Memory B cell (primary cell): Measurements from ENCODE around the gene CPLX3.

ENCODE experiments used
- ATAC-seq: fragments of 150-1000 bp; cut with Tn5 transposase; 2 replicates; pipeline ENCODE4 v1.10.0; 2021; ENCODE audit warnings: low read depth, mild to moderate bottlenecking, moderate library complexity
- DNase-seq, 2 donors: peaks; one replicate each; pipeline ENCODE4 v3.0.0; 2022; ENCODE audit warnings: low spot score in 2 of 2
- H3K27ac Mint-ChIP-seq: one replicate; pipeline ENCODE4 v1.8.0; 2022; ENCODE audit warnings: mild to moderate bottlenecking, moderate library complexity, mixed read lengths
- H3K27me3 Mint-ChIP-seq: one replicate; pipeline ENCODE4 v1.8.0; 2022; ENCODE audit warnings: mixed read lengths
- H3K36me3 Mint-ChIP-seq: one replicate; pipeline ENCODE4 v1.8.0; 2022; ENCODE audit warnings: mild to moderate bottlenecking, mixed read lengths
- H3K4me1 Mint-ChIP-seq: one replicate; pipeline ENCODE4 v1.8.0; 2022; ENCODE audit warnings: mixed read lengths
- H3K4me3 Mint-ChIP-seq: one replicate; pipeline ENCODE4 v1.8.0; 2022; ENCODE audit warnings: mild to moderate bottlenecking, moderate library complexity, mixed read lengths
- H3K9me3 Mint-ChIP-seq: one replicate; pipeline ENCODE4 v1.8.0; 2022; ENCODE audit warnings: mixed read lengths

Gene CPLX3

GRCh38 chr15:74793135-74794028, 33.0 kb upstream of the CPLX3 start:
- peaks cover 24% of the 10 kb centered on the region for H3K36me3 Mint-ChIP-seq
- peak; percentile 28 for ATAC-seq
- peak in 1 of 2 donors; percentile 65 for DNase-seq
- no peaks in the 10 kb centered on the region for H3K9me3 Mint-ChIP-seq
- peak overlapping the region; percentile 73 for H3K4me3 Mint-ChIP-seq
- peaks cover 64% of the 10 kb centered on the region for H3K4me1 Mint-ChIP-seq
- no peaks in the 10 kb centered on the region for H3K27me3 Mint-ChIP-seq
- peak overlapping the region; percentile 92 for H3K27ac Mint-ChIP-seq

GRCh38 chr15:74794248-74794969, 32.0 kb upstream of the CPLX3 start:
- no peak for DNase-seq
- Mint-ChIP-seq H3K36me3 (peaks cover 24% of the 10 kb centered on the region), H3K27ac (peak overlapping the region; percentile 83), H3K4me1 (peaks cover 67% of the 10 kb centered on the region), H3K27me3 (no peaks in the 10 kb centered on the region), H3K4me3 (peak overlapping the region; percentile 61), H3K9me3 (no peaks in the 10 kb centered on the region)
- no peak for ATAC-seq

GRCh38 chr15:74794970-74795349, 31.5 kb upstream of the CPLX3 start:
- ATAC-seq: no peak
- Mint-ChIP-seq H3K4me3 (peak overlapping the region; percentile 61), H3K36me3 (peaks cover 23% of the 10 kb centered on the region), H3K4me1 (peaks cover 67% of the 10 kb centered on the region), H3K9me3 (no peaks in the 10 kb centered on the region), H3K27me3 (no peaks in the 10 kb centered on the region), H3K27ac (peak overlapping the region; percentile 83)
- DNase-seq: no peak

- H3K4me1 Mint-ChIP-seq: peaks cover 65% of the 10 kb centered on the region
- H3K36me3 Mint-ChIP-seq: peaks cover 27% of the 10 kb centered on the region
- DNase-seq (no peak), ATAC-seq (no peak)
- H3K9me3 Mint-ChIP-seq: no peaks in the 10 kb centered on the region
- H3K27ac Mint-ChIP-seq: peak overlapping the region; percentile 83
- H3K4me3 Mint-ChIP-seq: peak overlapping the region; percentile 69
- no peaks in the 10 kb centered on the region for H3K27me3 Mint-ChIP-seq
These were observed 30.3 kb upstream of the CPLX3 start for GRCh38 chr15:74795966-74796625.

GRCh38 chr15:74798388-74799254, 27.8 kb upstream of the CPLX3 start:
- H3K27ac Mint-ChIP-seq: peak overlapping the region; percentile 97
- H3K27me3 Mint-ChIP-seq: no peaks in the 10 kb centered on the region
- peak overlapping the region; percentile 73 for H3K4me3 Mint-ChIP-seq
- ATAC-seq (no peak), DNase-seq (no peak)
- peaks cover 45% of the 10 kb centered on the region for H3K4me1 Mint-ChIP-seq
- H3K36me3 Mint-ChIP-seq: peaks cover 20% of the 10 kb centered on the region
- H3K9me3 Mint-ChIP-seq: no peaks in the 10 kb centered on the region

- Mint-ChIP-seq H3K27me3 (no peaks in the 10 kb centered on the region), H3K36me3 (peaks cover 24% of the 10 kb centered on the region), H3K27ac (peak overlapping the region; percentile 97), H3K9me3 (no peaks in the 10 kb centered on the region), H3K4me1 (peaks cover 48% of the 10 kb centered on the region), H3K4me3 (peak overlapping the region; percentile 59)
- DNase-seq (no peak), ATAC-seq (peak; percentile 27)
These were observed 27.1 kb upstream of the CPLX3 start for GRCh38 chr15:74799255-74799855.

- no peaks in the 10 kb centered on the region for H3K27me3 Mint-ChIP-seq
- H3K9me3 Mint-ChIP-seq: no peaks in the 10 kb centered on the region
- H3K36me3 Mint-ChIP-seq: peaks cover 27% of the 10 kb centered on the region
- H3K27ac Mint-ChIP-seq: peak overlapping the region; percentile 97
- peak; percentile 96 for DNase-seq
- H3K4me3 Mint-ChIP-seq: peak overlapping the region; percentile 59
- H3K4me1 Mint-ChIP-seq: peaks cover 46% of the 10 kb centered on the region
- ATAC-seq: peak; percentile 86
These were observed 26.4 kb upstream of the CPLX3 start for GRCh38 chr15:74799856-74800558.

GRCh38 chr15:74800559-74801094, 25.8 kb upstream of the CPLX3 start:
- peaks cover 27% of the 10 kb centered on the region for H3K36me3 Mint-ChIP-seq
- ATAC-seq: no peak
- peaks cover 41% of the 10 kb centered on the region for H3K4me1 Mint-ChIP-seq
- DNase-seq: no peak
- no peaks in the 10 kb centered on the region for H3K9me3 Mint-ChIP-seq
- no peak overlapping the region for H3K4me3 Mint-ChIP-seq
- H3K27me3 Mint-ChIP-seq: no peaks in the 10 kb centered on the region
- peak overlapping the region; percentile 97 for H3K27ac Mint-ChIP-seq

- H3K27ac Mint-ChIP-seq: no peak overlapping the region
- DNase-seq (no peak), ATAC-seq (no peak)
- H3K4me3 Mint-ChIP-seq: no peak overlapping the region
- H3K27me3 Mint-ChIP-seq: no peaks in the 10 kb centered on the region
- H3K9me3 Mint-ChIP-seq: no peaks in the 10 kb centered on the region
- H3K4me1 Mint-ChIP-seq: peaks cover 37% of the 10 kb centered on the region
- H3K36me3 Mint-ChIP-seq: peaks cover 22% of the 10 kb centered on the region
These were observed 25.0 kb upstream of the CPLX3 start for GRCh38 chr15:74801311-74801997.

- no peak for ATAC-seq
These were observed 24.1 kb upstream of the CPLX3 start for GRCh38 chr15:74802290-74802689.

GRCh38 chr15:74802862-74803447, 23.5 kb upstream of the CPLX3 start:
- Mint-ChIP-seq H3K4me3 (no peak overlapping the region), H3K4me1 (peaks cover 37% of the 10 kb centered on the region), H3K36me3 (peaks cover 19% of the 10 kb centered on the region), H3K9me3 (no peaks in the 10 kb centered on the region), H3K27me3 (no peaks in the 10 kb centered on the region), H3K27ac (no peak overlapping the region)
- ATAC-seq: no peak
- no peak for DNase-seq

More at GRCh38 chr15:74802290-74802689, 24.1 kb upstream of the CPLX3 start:
- H3K36me3 Mint-ChIP-seq: peaks cover 21% of the 10 kb centered on the region
- H3K27ac Mint-ChIP-seq: no peak overlapping the region
- no peaks in the 10 kb centered on the region for H3K27me3 Mint-ChIP-seq
- H3K4me3 Mint-ChIP-seq: no peak overlapping the region
- H3K4me1 Mint-ChIP-seq: peaks cover 40% of the 10 kb centered on the region
- no peaks in the 10 kb centered on the region for H3K9me3 Mint-ChIP-seq
- no peak for DNase-seq

GRCh38 chr15:74804935-74805334, 21.5 kb upstream of the CPLX3 start:
- Mint-ChIP-seq H3K4me3 (no peak overlapping the region), H3K27me3 (no peaks in the 10 kb centered on the region), H3K36me3 (peaks cover 15% of the 10 kb centered on the region), H3K9me3 (no peaks in the 10 kb centered on the region), H3K4me1 (peaks cover 31% of the 10 kb centered on the region), H3K27ac (peak overlapping the region; percentile 67)
- ATAC-seq (no peak), DNase-seq (no peak)
